ENCODE results near the gene CFAP251.

GRCh38 chr12:121893961-121894460 lies 24.4 kb upstream of the CFAP251 start:
- TF ChIP-seq ZNF132 (tag by site-specific recombination; IDR thresholded peaks at IDR 0.05; ENCODE audit: borderline replicate concordance) (no peak), ZNF626 (tag by site-specific recombination; IDR thresholded peaks at IDR 0.05) (no peak), SP2 (tag by site-specific recombination; IDR thresholded peaks at IDR 0.05) (no peak), ZNF624 (tag by site-specific recombination; IDR thresholded peaks at IDR 0.05) (no peak)
